Tibial nerve (tissue), 4 donors: ENCODE measurements around the gene WNT4.

ENCODE experiments used
- EP300 ChIP-seq, 2 donors: sonication (generic); formaldehyde crosslinking; IDR thresholded peaks; one replicate each; pipeline ENCODE4 v1.6.1; 2017; ENCODE audit warnings: antibody characterized with exemption in 2 of 2, mild to moderate bottlenecking in 1 of 2
- POLR2A ChIP-seq, 2 donors: fragments of 450-650 bp; IDR thresholded peaks; one replicate each; pipeline ENCODE4 v1.6.1; 2017; ENCODE audit warnings: antibody characterized with exemption in 2 of 2, mild to moderate bottlenecking in 2 of 2, moderate library complexity in 2 of 2
- TF ChIP-seq, protein P1 (sequence below), 5 experiments: fragments of 200-600 bp in 3 of 5; fragments of 450-650 bp in 2 of 5; sonication (generic) in 3 of 5; IDR thresholded peaks; one replicate each; pipeline ENCODE4 v1.5.1; 2016 to 2019; ENCODE audit warnings: antibody characterized with exemption in 5 of 5, mild to moderate bottlenecking in 3 of 5, moderate library complexity in 2 of 5

DNA sequence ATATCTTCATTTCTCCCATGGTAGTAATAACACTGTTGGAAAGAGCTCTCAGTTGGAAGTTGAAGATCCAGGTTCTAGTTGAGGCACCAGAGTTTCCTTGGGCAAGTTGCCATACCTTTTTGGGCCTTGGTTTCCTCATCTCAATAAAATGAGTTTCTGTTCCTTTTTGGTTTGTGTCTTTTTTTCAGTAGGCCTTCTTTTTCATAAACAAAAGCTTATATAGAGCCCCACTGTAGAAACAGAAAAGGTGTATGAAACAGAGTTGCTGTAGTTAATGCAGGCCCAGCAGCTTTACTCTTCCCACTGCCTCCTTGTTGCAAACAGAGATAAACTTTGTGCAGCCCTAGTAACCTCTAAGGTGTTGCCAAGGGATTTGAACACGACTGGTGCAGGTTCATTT is 41.7 kb downstream of the WNT4 start:
- TF ChIP-seq, protein P1, sequence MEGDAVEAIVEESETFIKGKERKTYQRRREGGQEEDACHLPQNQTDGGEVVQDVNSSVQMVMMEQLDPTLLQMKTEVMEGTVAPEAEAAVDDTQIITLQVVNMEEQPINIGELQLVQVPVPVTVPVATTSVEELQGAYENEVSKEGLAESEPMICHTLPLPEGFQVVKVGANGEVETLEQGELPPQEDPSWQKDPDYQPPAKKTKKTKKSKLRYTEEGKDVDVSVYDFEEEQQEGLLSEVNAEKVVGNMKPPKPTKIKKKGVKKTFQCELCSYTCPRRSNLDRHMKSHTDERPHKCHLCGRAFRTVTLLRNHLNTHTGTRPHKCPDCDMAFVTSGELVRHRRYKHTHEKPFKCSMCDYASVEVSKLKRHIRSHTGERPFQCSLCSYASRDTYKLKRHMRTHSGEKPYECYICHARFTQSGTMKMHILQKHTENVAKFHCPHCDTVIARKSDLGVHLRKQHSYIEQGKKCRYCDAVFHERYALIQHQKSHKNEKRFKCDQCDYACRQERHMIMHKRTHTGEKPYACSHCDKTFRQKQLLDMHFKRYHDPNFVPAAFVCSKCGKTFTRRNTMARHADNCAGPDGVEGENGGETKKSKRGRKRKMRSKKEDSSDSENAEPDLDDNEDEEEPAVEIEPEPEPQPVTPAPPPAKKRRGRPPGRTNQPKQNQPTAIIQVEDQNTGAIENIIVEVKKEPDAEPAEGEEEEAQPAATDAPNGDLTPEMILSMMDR (IDR thresholded peaks at IDR 0.05) = no peak
- no peak for TF ChIP-seq EP300 (IDR thresholded peaks at IDR 0.05)
- TF ChIP-seq POLR2A (IDR thresholded peaks at IDR 0.05) = no peak
